ENCODE measurements around the gene LYPLAL1. TPM values are rescaled to one million over a fixed set of nuclear protein-coding genes. Genes with fewer than 3 reads are reported as not detected.

Gene LYPLAL1
- polyA plus RNA-seq, 1 of the 3 experiments (the other 2 are of a cell fraction): 11.2 TPM

DNA sequence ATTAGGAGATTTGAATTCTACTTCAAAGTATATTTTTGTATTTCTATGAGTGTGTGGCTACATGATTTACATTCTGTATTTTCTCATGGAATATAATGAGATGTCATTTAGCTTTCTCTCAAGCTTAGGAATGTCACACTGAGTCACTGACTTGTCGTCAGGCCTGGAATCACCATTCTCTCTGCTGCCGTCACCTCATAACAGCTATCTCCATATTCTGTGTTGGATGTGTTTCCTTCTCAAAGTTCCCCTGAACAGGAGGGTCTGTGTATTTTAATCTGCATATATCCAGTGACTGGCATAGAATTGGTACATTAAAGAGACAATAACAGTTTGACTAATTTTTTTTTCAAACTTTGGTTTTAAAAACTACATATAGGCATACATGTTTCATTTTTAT, 35.9 kb downstream of the LYPLAL1 start:
- H3K27me3 ChIP-seq (ENCODE audit: insufficient read depth): no peaks in the 10 kb centered on the region
- POLR2A ChIA-PET: no interaction called here
- no peak overlapping the region for H3K27ac ChIP-seq (ENCODE audit: low read depth in 2 of 2, low read length in 1 of 2)
- H3K4me2 ChIP-seq: no peak overlapping the region
- 69% methylated on average over 2 of the region's 2 CpGs for WGBS (ENCODE audit: low lambda C conversion rate)
- no peaks in the 10 kb centered on the region for H3K9me3 ChIP-seq
- TF ChIP-seq, protein P1, sequence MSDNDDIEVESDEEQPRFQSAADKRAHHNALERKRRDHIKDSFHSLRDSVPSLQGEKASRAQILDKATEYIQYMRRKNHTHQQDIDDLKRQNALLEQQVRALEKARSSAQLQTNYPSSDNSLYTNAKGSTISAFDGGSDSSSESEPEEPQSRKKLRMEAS (IDR thresholded peaks at IDR 0.05; ENCODE audit: low read depth): no peak
- TF ChIP-seq CHD2 (IDR thresholded peaks at IDR 0.05; ENCODE audit: low read length, partially characterized antibody) (no peak), FOXM1 (IDR thresholded peaks at IDR 0.05; ENCODE audit: low read depth) (no peak), YY1 (IDR thresholded peaks at IDR 0.05; ENCODE audit: low read depth) (no peak), ELF1 (IDR thresholded peaks at IDR 0.05) (no peak), GATA2 (CRISPR knock-in tag; IDR thresholded peaks at IDR 0.05) (no peak), JUND (IDR thresholded peaks at IDR 0.05) (no peak), EZH2phosphoT487 (IDR thresholded peaks at IDR 0.05; ENCODE audit: borderline replicate concordance, low read depth) (no peak), NFIC (IDR thresholded peaks at IDR 0.05; ENCODE audit: borderline replicate concordance) (no peak), RFX5 (IDR thresholded peaks at IDR 0.05; ENCODE audit: low read length) (no peak)
- TF ChIP-seq, protein P2, sequence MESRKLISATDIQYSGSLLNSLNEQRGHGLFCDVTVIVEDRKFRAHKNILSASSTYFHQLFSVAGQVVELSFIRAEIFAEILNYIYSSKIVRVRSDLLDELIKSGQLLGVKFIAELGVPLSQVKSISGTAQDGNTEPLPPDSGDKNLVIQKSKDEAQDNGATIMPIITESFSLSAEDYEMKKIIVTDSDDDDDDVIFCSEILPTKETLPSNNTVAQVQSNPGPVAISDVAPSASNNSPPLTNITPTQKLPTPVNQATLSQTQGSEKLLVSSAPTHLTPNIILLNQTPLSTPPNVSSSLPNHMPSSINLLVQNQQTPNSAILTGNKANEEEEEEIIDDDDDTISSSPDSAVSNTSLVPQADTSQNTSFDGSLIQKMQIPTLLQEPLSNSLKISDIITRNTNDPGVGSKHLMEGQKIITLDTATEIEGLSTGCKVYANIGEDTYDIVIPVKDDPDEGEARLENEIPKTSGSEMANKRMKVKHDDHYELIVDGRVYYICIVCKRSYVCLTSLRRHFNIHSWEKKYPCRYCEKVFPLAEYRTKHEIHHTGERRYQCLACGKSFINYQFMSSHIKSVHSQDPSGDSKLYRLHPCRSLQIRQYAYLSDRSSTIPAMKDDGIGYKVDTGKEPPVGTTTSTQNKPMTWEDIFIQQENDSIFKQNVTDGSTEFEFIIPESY (IDR thresholded peaks at IDR 0.05; ENCODE audit: borderline replicate concordance, low read depth): no peak
- TF ChIP-seq, protein P3, sequence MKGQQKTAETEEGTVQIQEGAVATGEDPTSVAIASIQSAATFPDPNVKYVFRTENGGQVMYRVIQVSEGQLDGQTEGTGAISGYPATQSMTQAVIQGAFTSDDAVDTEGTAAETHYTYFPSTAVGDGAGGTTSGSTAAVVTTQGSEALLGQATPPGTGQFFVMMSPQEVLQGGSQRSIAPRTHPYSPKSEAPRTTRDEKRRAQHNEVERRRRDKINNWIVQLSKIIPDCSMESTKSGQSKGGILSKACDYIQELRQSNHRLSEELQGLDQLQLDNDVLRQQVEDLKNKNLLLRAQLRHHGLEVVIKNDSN (IDR thresholded peaks at IDR 0.05; ENCODE audit: borderline replicate concordance, low read depth): no peak
- TF ChIP-seq, protein P4, sequence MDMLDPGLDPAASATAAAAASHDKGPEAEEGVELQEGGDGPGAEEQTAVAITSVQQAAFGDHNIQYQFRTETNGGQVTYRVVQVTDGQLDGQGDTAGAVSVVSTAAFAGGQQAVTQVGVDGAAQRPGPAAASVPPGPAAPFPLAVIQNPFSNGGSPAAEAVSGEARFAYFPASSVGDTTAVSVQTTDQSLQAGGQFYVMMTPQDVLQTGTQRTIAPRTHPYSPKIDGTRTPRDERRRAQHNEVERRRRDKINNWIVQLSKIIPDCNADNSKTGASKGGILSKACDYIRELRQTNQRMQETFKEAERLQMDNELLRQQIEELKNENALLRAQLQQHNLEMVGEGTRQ (IDR thresholded peaks at IDR 0.05; ENCODE audit: borderline replicate concordance, low read depth, low read length): no peak
- TF ChIP-seq, protein P5, sequence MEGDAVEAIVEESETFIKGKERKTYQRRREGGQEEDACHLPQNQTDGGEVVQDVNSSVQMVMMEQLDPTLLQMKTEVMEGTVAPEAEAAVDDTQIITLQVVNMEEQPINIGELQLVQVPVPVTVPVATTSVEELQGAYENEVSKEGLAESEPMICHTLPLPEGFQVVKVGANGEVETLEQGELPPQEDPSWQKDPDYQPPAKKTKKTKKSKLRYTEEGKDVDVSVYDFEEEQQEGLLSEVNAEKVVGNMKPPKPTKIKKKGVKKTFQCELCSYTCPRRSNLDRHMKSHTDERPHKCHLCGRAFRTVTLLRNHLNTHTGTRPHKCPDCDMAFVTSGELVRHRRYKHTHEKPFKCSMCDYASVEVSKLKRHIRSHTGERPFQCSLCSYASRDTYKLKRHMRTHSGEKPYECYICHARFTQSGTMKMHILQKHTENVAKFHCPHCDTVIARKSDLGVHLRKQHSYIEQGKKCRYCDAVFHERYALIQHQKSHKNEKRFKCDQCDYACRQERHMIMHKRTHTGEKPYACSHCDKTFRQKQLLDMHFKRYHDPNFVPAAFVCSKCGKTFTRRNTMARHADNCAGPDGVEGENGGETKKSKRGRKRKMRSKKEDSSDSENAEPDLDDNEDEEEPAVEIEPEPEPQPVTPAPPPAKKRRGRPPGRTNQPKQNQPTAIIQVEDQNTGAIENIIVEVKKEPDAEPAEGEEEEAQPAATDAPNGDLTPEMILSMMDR (IDR thresholded peaks at IDR 0.05): no peak
- TF ChIP-seq, protein P6, sequence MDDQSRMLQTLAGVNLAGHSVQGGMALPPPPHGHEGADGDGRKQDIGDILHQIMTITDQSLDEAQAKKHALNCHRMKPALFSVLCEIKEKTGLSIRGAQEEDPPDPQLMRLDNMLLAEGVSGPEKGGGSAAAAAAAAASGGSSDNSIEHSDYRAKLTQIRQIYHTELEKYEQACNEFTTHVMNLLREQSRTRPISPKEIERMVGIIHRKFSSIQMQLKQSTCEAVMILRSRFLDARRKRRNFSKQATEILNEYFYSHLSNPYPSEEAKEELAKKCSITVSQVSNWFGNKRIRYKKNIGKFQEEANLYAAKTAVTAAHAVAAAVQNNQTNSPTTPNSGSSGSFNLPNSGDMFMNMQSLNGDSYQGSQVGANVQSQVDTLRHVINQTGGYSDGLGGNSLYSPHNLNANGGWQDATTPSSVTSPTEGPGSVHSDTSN (IDR thresholded peaks at IDR 0.05): no peak
- H3K4me3 ChIP-seq (ENCODE audit: low read depth in 2 of 2, low read length in 1 of 2): no peak overlapping the region
- no peak for DNase-seq
- no peak overlapping the region for H2AFZ ChIP-seq (ENCODE audit: low read depth)
- H3F3A ChIP-seq (replicated peaks; ENCODE audit: insufficient read depth): peaks cover 7% of the 10 kb centered on the region
- peaks cover 25 to 37% of the 10 kb centered on the region in 2 experiments for H3K36me3 ChIP-seq (replicated peaks in 1 of 2; ENCODE audit: control insufficient read depth in 1 of 2, insufficient read depth in 2 of 2, low read length in 1 of 2)
- no peaks in the 10 kb centered on the region for H3K9me2 ChIP-seq
- H3K4me1 ChIP-seq (ENCODE audit: control insufficient read depth in 1 of 2, insufficient read depth in 2 of 2, low read depth in 1 of 2, low read length in 1 of 2): peaks cover 0 to 2% of the 10 kb centered on the region in 2 experiments; a peak in 1 of 4 replicates
- CTCF ChIA-PET: interaction anchor here (1.3 to 2.5 kb wide), 3 partner anchors 176 to 603 kb away, joined by 3 to 8 read pairs (median 5); no protein-coding TSS in a partner anchor
- no peaks in the 10 kb centered on the region for H4K20me1 ChIP-seq (ENCODE audit: insufficient read depth)
- no peak overlapping the region for H3K9ac ChIP-seq
- H3K79me2 ChIP-seq (ENCODE audit: insufficient read depth): no peaks in the 10 kb centered on the region; the same call in 1 of the 2 replicates
